Measurements from ENCODE around the gene TULP1.

DNA sequence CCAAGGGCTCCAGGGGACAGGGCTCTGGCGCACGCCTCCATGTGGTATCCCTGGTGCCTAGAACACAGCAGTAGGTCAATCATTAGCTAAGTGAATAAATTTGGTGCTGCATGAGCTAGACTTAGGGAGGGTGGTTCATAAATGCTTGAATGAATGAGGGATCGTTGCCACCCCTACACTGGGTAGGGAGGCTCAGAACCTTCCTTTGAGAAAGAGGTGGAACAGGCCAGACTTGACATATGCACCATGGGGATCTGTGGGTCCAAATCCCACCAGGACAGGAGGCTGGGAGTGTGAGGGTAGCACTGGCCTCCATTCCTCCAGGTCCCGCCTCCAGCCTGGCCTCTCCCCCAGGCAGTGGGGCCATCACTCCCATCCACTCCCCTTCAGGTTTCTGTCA lies 29.6 kb downstream of the TULP1 start:
- TF ChIP-seq POLR2AphosphoS5 (IDR thresholded peaks at IDR 0.05), result no peak
- no peak for TF ChIP-seq POLR2A (IDR thresholded peaks at IDR 0.05)
